Ovary (tissue), 9 donors: Measurements from ENCODE around the gene ETS1. TPM values are rescaled to one million over a fixed set of nuclear protein-coding genes. Genes with fewer than 3 reads are reported as not detected.

ENCODE experiments used
- DNase-seq, 5 donors: peaks; one replicate each; pipeline ENCODE4 v3.0.0-alpha.2; 2019 to 2020
- H3K27ac ChIP-seq, 2 donors: fragments of 200-600 bp; one replicate each; pipeline versions ENCODE4 v1.5.1 to v1.8.0; 2019 to 2022
- H3K27me3 ChIP-seq: fragments of 200-600 bp; one replicate; pipeline ENCODE4 v1.8.0; 2022
- H3K36me3 ChIP-seq: fragments of 200-600 bp; sonication (generic); one replicate; pipeline ENCODE4 v1.5.1; 2019
- H3K4me1 ChIP-seq: one replicate; pipeline ENCODE4 v1.8.1; 2013; ENCODE audit warnings: mild to moderate bottlenecking, moderate library complexity; ENCODE audit not compliant: insufficient read depth
- H3K4me3 ChIP-seq: fragments of 200-600 bp; sonication (generic); one replicate; pipeline ENCODE4 v1.5.1; 2017
- H3K9me3 ChIP-seq, 2 donors: fragments of 200-600 bp in 1 of 2; sonication (generic) in 1 of 2; one replicate each; pipeline versions ENCODE4 v1.5.1 to v1.8.1; 2013 to 2019; ENCODE audit warnings: mild to moderate bottlenecking in 1 of 2, moderate library complexity in 1 of 2
- CTCF ChIP-seq, 3 donors: fragments of 450-650 bp in 2 of 3; fragments of 200-600 bp in 1 of 3; IDR thresholded peaks; one replicate each; pipeline versions ENCODE4 v1.5.1 to v1.8.0; 2016 to 2022; ENCODE audit warnings: antibody characterized with exemption in 3 of 3, mild to moderate bottlenecking in 1 of 3
- EP300 ChIP-seq: sonication (generic); formaldehyde crosslinking; IDR thresholded peaks from one replicate; pipeline ENCODE4 v1.6.1; 2017; ENCODE audit warnings: antibody characterized with exemption
- POLR2A ChIP-seq: fragments of 450-650 bp; IDR thresholded peaks from one replicate; pipeline ENCODE4 v1.6.1; 2017; ENCODE audit warnings: antibody characterized with exemption, mild to moderate bottlenecking, moderate library complexity
- WGBS, 3 donors: extraction: QIAGEN DNeasy Blood & Tissue Kit in 1 of 3; methylation state at CpG; one replicate each; pipeline versions ENCODE4 v1.1.5 to v1.1.7; 2013 to 2017; 5-methylcytosine and 5-hydroxymethylcytosine counted together
- intact Hi-C, 4 donors: fragments of 100-400 bp; cut with DNase I; formaldehyde crosslinking; loops; one replicate each; pipeline versions ENCODE4 v1.11.0 to v1.15.1; 2022 to 2023
- polyA plus RNA-seq, 2 donors: library from polyadenylated mRNA; stranded (reverse); fragments of 200-250 nt in 1 of 2; fragments of 350-450 nt in 1 of 2; fragmentation: Illumina TruSeq in 1 of 2; extraction: RNeasy Lipid Tissue Mini Kit (QIAGEN cat#74804) in 1 of 2; gene quantifications; one replicate each; pipeline ENCODE4 v1.2.3, GENCODE V29; 2013 to 2014
- total RNA-seq, 7 donors: library from RNA; depleted of rRNA in 2 of 7; stranded (reverse); fragments of >200 nt in 2 of 7; fragmentation: NEBNext Ultra II Directional in 3 of 7; extraction: Animal tissue kit (Norgen Biotek cat#: 25700) in 3 of 7; gene quantifications; one replicate each; pipeline versions ENCODE4 v1.1.0 to v1.2.4, GENCODE V29; 2016 to 2023
- donor health status: DM: no; HTN: no; CAD: no; lungs with moderate emphysema.
- donor health status: DM: no; HTN: no; CAD: no.
- donor health status: Bipolar disorder and iron deficiency.
- donor health status: DM: yes; HTN: yes; CAD: no.
- donor health status: DM: no; HTN: no; CAD: no.
- donor health status: DM: yes; HTN: yes; CAD: no.

ETS1 gene
- total and polyA plus RNA-seq, 9 donors, result 24.4 to 68.0 (median 40.4) TPM

- TF ChIP-seq POLR2A, result no peak
- no peak for TF ChIP-seq EP300
- TF ChIP-seq CTCF (IDR thresholded peaks at IDR 0.05), result no peak
- Histone ChIP-seq H3K27me3 (no peaks in the 10 kb centered on the region), H3K27ac (no peak overlapping the region), H3K9me3 (no peaks in the 10 kb centered on the region), H3K36me3 (no peaks in the 10 kb centered on the region), H3K4me1 (peaks cover 12% of the 10 kb centered on the region), H3K4me3 (no peak overlapping the region)
- WGBS, 3 donors, result 78 to 79% (median 78%) methylated on average over 9 of the region's 9 CpGs
- DNase-seq, result no peak
- intact Hi-C loops, result no loop called here
Observed at GRCh38 chr11:128467610-128468041, 119.7 kb downstream of the ETS1 start.

- no peaks in the 10 kb centered on the region for H3K9me3 ChIP-seq
- no peaks in the 10 kb centered on the region for H3K27me3 ChIP-seq
- intact Hi-C loops, result no loop called here
- 92 to 97% (median 94%) methylated on average over 6 of the region's 6 CpGs for WGBS, 3 donors
- TF ChIP-seq POLR2A, result no peak
- TF ChIP-seq EP300, result no peak
- no peak for TF ChIP-seq CTCF (IDR thresholded peaks at IDR 0.05)
- peaks cover 6% of the 10 kb centered on the region for H3K4me1 ChIP-seq
- no peak overlapping the region for H3K27ac ChIP-seq
- no peak for DNase-seq
- no peak overlapping the region for H3K4me3 ChIP-seq
- no peaks in the 10 kb centered on the region for H3K36me3 ChIP-seq
Observed at GRCh38 chr11:128467041-128467440, 120.3 kb downstream of the ETS1 start.

DNA sequence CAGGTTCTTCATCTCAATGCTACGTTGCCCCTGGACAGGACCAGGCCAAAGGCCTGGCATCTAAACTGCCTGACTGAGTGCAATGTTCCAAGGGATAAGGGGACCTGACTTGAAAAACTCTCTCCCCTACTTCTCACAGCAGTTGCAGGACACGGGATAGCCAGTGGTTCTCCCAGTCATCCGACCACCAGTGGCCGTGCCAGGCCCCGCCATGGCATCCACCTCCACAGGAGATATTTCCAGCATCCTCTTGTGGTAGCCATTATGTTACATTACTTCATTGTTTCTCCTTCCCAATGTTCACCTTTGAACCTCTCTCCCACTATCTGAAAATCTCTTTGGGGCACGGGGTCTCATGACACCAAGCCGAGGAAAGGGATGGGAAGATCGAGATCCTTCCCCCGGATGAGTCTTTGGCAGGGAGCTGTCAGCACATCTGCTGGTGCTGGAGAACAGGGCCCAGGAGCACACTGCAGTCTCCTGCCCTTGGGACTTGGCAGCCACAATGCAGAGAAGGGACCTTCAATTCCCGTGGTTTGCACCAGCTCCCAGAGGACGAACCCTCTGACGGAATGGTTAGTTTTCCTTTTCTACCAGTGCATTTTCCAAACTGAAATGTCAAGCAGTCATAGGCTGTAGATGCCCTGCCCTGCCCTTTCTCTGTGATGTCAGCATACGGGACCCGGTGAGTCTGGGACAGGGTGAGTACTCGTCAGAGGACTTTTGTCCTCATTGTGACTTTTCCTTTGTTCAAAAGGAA, 121.2 kb downstream of the ETS1 start:
- intact Hi-C loops, result no loop called here
- no peaks in the 10 kb centered on the region for H3K27me3 ChIP-seq
- H3K4me1 ChIP-seq, result peaks cover 6% of the 10 kb centered on the region
- no peak overlapping the region for H3K27ac ChIP-seq
- WGBS, 3 donors, result 84 to 91% (median 86%) methylated on average over 15 of the region's 15 CpGs
- H3K36me3 ChIP-seq, result no peaks in the 10 kb centered on the region
- H3K9me3 ChIP-seq, result no peaks in the 10 kb centered on the region
- H3K4me3 ChIP-seq, result no peak overlapping the region
- no peak for DNase-seq
- TF ChIP-seq EP300 (no peak), POLR2A (no peak), CTCF (IDR thresholded peaks at IDR 0.05) (no peak)

- intact Hi-C loops, result no loop called here
- DNase-seq, result no peak
- Histone ChIP-seq H3K27me3 (no peaks in the 10 kb centered on the region), H3K4me1 (peaks cover 6% of the 10 kb centered on the region), H3K36me3 (no peaks in the 10 kb centered on the region), H3K9me3 (no peaks in the 10 kb centered on the region), H3K27ac (no peak overlapping the region), H3K4me3 (no peak overlapping the region)
- TF ChIP-seq EP300 (no peak), CTCF (IDR thresholded peaks at IDR 0.05) (no peak), POLR2A (no peak)
- WGBS, 3 donors, result 86 to 94% (median 92%) methylated on average over 9 of the region's 9 CpGs
Observed at GRCh38 chr11:128465531-128465930, 121.8 kb downstream of the ETS1 start.
